EL (cell line): ENCODE results near the gene ETV3L.

ENCODE experiments used
- DNase-seq: peaks from one replicate; pipeline ENCODE4 v3.0.0-alpha.2; 2016

The ETV3L gene

DNA sequence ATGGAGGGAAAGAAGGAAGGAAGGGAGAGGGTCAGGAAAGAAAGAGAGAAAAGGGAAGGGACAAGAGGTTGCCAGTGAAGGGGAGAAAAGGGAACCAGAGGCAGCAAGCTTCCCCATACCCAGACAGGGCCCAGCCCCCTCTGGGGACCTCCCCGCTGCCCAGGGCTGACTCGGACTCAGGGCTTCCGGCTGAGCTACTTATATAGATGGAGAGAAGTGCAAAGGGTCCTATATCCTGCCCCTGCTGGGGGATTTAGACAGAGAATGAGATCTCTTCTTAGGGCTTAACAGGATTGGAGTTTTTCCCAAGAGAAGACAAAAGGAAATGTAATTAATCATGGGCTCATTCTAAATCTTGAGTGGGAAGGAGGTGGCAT, at the start of gene ETV3L:
TSS of gene ETV3L (minus strand) at position 176 of the 377 bp plus-strand sequence. CDS start 285 bp downstream, outside the sequence.
- no peak for DNase-seq

DNA sequence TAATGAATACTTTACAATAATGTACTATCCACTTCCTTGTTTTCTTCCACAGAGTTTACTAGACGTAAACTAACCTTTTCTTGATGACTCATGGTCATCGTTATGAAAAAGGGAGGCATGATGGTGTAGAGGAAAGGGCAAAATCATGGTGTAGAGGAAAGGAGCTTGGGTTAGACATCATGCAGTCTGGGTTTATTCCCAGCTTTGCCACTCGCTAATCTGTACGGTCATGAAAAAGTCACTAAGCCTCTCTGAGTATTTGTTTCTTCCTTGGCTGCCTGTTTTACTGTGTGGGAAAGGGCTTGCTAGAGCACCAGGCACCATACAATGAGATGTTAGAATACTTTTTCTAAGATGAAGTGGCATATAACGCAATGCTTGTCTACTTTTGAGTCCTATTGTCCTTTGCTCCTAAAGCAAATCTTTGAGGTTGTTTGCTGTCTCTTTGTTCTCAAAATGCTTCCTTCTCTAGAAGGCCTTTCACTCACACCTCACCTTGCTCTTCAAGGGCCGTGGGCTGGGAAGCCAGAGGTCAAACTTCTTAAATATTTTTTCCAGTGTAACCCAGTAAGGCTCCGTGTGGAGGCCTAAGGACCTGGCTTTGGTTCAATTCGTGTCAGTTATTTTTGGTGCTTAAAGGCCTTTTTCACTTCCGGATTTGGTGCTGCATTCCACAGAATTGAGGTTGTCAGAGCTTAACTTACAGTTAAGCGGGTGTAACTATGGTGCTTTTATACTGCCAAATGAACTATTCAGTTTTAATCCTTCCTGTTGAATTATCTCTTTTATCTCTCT, 48.5 kb upstream of the ETV3L start:
- DNase-seq: peak; percentile 43

DNA sequence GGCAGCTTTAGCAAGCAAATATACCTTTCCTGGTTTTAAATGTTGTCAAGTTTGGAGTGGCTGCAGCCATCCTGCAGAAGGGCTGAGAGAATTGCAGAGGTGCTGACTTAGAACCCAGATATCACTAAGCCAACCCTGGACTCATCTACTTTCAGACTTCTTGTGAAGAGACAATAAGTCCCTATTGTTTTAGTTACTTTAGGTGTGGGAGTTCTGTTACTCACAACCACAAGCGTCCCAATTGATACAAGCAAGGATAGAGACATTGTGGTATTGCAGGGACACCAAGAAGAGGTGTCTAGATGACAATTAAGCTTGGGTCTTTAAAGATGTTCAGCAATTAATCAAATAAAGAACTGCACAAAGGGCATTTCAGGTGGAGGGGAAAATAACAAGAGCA, 47.4 kb upstream of the ETV3L start:
- no peak for DNase-seq

DNA sequence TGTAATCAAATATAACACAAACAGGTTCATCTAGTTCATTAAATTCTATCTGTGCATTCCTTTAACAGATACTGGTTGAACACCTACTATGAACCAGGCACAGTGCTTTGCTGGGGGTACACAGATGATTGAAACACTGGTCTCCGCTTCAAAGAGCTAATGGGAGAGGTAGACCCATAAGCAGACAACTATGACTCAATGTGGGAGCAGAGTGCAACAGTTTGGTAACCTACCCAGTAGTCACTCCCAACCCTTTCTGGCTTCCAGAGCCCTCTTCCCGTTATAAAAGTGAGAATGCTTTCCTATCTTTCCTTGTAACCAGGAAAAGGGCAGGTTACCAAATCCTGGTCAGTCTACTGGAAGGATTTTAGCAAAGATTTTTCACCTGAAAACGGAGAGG, 46.6 kb upstream of the ETV3L start:
- DNase-seq: no peak

DNA sequence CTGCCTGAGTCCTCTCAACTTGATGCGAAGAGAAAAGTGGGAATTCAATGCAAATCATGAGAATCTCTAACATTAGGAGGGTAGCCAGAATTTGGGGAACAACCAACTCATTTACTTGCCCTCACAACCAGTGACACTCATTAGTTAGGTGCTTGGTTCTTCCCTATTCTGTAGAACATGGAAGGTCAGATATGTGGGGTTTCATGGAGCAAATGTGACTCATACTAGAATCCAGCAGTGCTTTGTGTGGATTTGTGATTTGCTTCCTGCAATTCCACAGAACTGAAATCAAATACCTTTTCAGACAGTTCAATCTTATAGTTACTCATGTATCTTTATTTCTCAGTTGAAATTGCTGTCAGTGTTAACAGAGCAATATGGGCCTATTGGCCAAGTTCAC, 45.5 kb upstream of the ETV3L start:
- DNase-seq: peak; percentile 17

DNA sequence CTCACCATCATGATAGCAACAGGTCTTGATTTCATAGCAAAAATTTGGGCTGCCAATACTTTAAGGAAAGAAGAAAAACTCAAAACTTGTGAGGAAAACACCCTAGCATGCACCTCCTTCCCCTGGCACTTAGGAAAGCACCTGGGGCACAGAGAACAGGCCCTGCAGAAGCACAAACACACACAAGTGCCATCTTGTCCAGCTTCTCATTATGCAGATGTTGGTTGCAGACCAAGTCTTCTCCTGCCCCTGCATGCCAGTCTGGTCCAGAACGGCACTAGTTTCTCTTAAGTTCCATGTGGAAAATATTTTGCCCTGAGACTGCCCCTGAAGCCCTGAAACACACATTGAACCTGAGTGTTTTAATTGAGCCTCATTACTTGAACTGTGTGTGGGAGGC, 44.9 kb upstream of the ETV3L start:
- DNase-seq: no peak

DNA sequence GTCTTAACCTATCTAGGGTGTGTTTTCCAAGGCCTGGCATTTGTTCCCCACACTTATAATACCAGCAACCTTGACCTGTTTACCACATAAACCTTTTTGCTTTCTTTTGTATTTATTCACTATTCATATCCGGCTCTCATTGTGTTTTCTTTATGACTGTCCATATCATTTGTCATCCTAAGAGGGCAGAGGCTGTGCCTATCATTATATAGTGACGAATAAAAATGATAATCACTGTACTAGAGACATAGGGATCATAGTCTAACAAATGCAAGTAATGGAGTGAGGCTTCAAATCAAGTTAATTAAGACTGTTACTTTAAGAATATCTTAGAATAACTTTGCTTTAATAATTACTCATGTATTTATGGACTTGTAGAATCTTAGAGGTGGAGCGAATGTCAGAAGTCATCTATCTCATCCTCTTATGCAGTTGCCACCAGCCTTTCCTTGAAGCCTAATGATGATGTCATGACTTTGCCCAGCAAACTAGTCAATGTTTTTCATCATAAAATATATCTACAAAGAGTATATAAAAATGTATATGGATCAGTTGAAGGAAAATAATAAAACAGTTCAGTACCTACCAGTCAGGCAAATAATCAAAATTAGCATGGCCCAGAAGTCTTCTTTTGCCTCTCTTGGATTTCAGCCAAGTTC, 43.3 kb upstream of the ETV3L start:
- DNase-seq: no peak

DNA sequence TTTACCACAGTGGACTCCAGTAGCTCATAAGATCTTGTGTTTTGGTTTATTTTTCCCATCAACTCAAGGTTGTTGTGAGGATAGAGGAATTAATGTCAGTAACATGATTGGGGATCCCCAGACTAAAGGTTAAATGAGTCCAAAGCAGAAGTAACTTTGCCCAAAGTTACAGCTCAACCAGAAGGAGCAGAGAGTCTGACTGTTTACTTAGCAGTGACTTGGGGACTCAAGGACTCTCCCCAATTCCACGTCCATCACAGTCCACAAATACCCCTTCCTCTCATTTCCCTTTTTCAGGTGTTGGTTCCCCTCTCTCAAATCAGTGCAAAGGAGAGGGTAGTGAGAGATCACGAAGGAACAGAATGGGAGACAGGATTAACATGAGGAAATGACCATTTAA, 42.6 kb upstream of the ETV3L start:
- DNase-seq: no peak

DNA sequence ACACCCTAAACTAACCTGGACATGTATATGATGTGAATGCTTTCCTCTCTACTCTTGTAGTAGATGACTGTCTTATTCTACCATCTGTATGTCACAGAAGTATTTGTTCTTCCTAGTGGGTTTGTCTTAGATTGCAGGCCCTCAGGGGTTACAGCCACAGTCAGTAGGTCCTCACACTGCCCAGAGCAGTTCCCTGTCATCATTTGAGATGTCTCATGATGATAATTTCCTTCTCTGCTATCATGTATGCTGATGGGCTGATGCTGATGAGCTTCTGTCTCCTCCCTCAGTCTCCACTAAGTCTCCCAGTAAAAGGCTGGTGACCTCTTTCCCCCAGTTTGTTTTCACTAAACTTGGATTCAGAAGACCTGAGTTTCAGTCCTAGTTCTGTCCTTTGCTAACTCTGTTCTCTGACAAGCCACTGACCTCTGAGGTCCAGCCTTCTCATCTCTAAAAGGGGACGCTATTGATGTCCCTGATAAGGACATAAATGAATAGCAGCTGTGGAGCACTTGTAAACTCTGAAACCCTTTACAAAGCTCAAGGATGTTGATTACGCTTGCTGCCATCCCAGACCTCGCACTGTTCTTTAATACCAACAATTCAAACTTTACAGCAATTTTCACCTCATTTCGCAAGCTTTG, 41.7 kb upstream of the ETV3L start:
- DNase-seq: no peak

DNA sequence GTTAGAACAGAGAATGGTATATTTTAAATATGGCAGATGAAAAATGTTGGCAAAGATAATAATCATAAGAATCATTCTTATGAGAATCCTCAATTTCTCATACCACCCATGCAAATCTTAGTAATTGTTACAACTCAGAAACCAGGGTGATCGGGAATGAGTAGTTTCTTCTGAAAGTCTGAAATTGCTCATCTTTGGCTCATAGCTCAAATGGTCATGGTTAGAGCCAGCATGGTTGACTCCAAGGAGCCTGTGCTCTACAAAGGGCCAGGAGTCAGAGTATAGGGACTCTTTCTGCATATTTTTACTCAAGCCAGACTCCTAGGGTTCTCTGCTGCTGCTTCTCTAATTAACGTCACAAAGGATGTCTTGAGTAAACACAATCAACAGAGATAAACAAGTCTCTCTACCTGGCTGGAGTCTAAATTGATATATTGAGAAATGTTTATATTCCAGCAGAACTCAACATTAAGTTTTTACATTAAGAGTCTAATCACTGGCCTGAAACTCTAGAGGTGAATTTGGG, 40.5 kb upstream of the ETV3L start:
- DNase-seq: no peak

DNA sequence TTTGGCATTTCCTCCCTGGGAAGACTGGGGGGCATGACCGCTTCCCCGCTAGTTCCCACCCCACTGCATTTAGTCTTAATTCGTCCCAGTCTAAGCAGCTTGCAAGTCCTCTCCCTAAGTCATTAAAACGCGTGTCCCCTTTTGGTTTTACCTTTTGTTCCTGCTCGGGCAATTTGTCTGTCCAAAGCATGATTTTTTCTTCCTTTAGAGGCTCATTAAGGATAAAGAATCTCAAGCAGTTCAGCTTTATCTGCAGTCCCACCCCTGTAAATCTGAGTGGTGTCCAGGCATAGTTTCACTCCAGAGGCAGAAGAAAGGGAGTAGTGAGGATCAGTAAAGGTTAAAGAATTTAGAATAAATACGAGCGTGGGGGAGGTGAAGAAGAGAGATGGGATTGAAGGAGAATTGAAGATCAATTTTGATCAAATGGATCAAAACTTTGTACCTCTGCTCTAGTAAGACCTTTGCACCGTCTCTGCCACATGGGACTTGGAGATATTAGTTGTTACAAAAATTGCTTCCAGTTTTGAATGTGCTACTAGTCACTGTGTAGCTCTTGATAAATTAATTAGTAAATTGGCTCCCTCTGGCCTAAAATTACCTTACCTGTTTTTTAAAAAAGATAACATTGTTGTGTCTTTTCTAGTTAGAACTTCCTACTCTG, 39.6 kb upstream of the ETV3L start:
- DNase-seq: no peak

DNA sequence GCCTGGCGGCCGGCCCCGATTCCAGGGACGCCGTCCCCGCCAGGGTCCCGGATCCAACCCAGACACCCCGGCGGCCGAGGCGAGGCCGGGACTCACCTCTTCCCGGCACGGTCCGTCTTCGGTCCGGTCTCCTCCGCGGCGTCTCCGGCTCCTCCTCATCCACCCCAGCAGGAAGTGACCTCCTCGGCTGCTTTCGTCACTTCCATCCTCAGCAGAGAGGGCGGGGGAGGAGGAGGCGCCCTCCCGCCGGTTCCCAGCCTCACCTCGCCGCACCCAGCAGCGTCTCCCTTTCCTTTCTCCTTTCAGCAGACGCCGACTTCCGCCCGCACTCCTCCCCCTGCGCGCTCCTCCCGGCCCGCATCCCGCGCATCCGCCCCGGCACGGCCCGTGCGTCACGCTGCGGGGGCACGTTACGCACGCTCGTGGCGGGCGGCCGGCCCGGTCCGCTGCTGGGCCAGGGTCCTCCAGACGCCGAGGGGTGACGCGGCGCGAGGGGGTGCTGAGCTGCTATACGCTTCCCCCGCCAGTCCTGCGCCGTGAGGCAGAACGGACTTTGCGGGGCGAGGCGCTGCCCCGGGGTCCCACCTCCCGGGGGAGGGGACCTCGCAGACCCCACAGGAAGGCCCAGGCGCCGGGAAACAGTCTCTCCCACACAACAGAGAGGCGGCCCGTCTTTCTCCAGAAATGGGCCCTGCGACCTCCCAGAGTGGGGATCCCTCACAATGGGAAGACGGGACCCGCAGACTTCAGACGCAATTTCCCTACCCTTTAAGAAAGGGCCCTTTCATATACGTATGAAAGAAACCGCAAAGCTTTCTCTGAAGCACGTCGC, 38.8 kb upstream of the ETV3L start, which contains the start of gene ETV3:
TSS of gene ETV3 (minus strand) at position 176 of the 832 bp plus-strand sequence. CDS start 2,043 bp downstream, outside the sequence.
- peak; percentile 94 for DNase-seq

DNA sequence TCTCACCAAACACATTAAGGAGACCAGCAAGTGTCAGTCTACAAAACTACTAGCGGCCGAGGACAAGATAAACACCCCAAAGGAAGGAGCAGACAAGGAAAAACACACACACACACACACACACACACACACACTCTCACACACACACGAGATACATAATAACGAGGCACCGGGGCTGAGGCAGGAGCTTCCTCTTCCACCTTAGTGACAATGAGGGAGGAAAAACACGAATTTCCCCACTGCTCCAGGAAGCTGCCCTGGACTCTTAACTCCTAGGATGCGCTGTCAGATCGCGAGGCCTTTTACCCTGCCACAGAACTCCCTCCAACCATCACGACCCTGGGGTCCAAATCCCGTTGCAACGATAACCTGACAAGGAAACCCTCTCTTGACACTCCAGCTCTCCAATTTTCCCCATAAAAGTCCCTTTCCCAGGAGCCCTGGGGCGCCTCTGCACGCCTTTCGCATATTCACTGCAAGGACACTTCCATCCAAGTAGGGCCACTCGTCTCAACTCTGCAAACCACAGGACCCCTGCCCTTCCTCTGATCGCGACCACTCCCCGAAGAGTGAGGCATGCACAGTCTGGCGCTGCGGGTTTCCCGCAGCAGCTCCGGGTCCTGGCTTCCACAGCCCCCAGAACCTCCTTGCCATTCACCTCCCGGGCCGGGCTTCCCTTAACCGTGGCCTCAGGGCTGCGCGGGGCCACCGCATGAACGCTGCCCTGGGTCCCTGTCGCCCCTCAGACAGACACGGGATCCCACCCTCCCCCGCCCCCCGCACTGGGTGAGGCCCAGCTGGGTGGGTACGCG, 38.0 kb upstream of the ETV3L start:
- peak; percentile 28 for DNase-seq

DNA sequence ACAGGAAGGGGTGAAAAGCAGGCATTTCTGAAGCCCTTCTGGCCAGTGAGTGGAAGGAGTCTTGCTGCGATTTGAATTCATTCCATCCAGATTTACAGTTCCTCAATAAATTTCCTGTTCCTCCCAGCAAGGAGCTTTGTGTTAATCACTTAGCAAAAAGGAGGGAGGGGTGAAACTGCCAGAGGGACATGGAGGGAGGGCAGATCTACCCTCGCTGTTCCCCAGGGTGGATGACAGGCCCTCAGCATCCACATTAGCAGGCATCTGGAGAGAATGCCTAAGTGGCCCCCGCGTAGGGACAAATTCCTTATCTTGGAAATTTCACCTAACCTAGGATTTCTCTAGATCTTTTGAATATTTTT, 37.4 kb upstream of the ETV3L start:
- DNase-seq: peak; percentile 42

DNA sequence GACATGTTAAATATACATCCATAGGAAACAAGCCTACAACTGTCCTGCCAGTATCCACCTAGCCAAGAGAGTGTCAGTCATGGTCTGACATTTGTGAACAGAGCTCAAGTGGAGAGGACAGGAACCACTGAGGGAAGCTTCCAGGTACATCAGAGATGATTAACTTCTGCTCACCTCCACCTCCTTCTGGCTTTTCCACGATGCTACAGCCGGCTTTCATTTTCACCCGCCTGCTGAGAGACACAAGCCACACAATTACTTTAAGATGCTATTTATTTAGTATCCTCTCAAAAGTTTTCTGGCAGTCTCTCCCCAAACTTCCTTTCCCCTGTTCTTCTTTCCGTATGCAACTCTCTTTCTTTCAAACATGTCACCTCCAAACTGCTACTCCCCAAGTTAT, 36.5 kb upstream of the ETV3L start:
- DNase-seq: no peak

DNA sequence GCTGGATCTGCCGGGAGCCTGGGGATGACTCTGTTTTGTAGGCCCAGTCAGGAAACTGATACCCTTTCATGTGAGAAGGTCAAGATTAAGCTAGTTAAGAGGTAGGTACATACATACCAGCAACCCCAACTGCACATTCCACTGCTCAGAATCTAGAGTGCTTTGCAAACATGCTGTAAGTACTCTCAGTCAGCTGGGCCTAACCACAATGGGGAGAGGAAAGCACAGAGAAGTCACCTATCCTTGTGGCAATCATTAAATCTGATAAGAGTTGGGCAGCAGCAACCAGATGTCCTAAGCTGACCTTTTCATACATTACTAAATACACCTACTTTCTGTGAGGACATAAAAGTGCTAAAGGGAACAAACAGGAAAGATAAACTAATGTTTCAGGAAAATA, 36.0 kb upstream of the ETV3L start:
- no peak for DNase-seq

DNA sequence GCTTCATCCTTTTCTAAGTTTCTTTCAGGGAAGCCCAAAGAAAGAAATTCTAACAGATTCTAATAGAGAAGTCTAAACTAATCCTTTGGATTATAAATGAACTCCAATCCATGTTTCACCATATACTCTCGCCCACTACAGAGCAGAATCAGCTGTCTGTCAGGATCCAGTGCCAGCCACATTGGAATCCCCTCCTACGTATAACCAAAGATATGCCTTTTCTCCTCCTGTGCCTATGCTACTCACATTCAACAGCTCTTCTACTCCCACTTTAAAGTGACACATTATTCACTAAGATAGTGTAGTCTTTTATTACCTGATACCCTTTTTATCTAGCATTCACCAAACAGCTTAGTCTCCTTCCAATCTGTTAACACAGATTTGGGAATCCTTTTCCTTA, 35.5 kb upstream of the ETV3L start:
- no peak for DNase-seq

DNA sequence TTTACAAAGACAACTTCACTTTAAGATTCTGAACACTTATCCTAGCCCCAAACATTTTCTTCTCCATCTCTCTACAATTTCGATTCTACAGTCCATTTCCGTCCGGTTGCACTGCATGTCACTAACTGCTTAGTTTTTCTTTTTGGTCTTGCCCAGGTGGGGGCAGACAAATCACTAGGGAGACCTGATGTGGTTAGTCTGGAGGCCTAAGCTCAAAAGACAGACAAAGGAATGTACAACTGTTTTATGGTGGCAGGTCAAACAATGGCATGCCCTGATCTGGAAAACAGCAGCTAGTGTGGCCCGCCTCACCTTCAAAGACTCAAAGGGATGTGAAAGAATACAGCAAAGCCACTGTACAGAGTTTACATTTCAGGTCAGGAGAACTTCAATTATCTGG, 34.8 kb upstream of the ETV3L start:
- no peak for DNase-seq

DNA sequence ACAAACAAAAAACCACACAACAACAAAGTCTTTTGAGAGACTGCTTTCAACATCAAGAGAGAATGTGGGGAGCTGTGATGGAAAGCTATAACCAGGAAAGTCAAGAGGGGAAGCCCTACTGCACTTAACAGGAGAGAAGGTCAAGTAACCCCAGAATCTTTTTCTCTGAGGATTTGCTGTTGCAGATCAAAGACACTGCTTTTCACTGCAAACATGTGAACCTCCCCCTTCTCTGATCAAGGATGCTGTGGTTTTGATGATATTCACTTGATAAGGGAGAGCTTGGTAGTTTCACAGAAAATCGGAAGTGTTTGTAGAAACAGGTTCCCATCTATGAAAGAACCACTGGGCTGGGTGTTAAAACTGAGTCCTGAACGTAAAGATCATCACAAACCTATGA, 33.8 kb upstream of the ETV3L start:
- no peak for DNase-seq

DNA sequence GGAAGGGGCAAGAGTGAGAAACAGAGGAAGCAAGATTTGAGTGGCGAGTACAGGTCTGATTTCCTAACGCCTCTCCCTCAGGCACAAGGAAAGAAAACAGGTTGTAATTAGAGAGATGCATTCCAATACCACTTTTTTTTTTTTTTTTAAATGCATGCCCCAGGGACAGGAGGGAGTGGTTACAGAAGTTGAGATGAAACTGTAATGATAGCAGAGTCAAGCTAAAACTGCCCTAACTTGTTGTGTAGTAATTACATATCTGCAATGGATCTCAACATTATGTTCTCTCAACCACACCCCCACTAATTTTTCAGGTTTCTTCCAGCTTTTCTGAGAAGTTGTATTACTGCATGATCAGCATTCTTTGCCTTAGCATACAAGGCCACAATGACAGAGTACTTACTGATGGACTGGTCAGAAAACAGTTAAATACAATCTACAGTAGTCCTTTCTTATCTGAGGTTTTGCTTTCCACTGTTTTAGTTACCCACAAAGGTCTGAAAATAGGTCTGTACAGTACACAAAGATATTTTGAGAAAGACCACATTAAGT, 33.1 kb upstream of the ETV3L start:
- no peak for DNase-seq

DNA sequence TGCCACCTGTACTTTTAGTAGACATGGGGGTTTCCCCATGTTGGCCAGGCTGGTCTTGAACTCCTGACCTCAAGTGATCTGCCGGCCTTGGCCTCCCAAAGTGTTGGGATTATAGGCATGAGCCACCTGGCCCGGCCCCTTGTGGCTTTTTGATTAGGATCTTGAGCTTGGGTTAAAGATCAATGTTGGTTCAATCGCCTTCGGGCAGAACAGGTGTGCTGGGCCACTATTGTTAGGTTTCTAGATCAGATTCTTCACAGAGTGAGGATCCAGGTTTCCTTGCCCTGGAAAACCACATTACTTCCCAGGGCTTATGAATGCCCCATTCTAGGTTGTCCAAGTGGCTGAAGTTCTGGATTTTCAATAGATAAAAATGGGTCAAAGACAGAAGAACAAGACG, 32.5 kb upstream of the ETV3L start:
- no peak for DNase-seq
